ENCODE data around the gene SLCO3A1.

The SLCO3A1 gene

GRCh38 chr15:92166751-92167405, 313.4 kb downstream of the SLCO3A1 start:
- Histone ChIP-seq H3K4me3 (ENCODE audit: low read depth in 1 of 2, low read length in 2 of 2) (no peak overlapping the region), H3K36me3 (ENCODE audit: insufficient read depth, low read length) (no peaks in the 10 kb centered on the region), H3K27ac (ENCODE audit: low read depth, low read length) (no peak overlapping the region), H3K9me3 (ENCODE audit: low read length) (no peaks in the 10 kb centered on the region), H3K27me3 (ENCODE audit: control insufficient read depth in 1 of 2, insufficient read depth in 2 of 2, low read length in 2 of 2) (no peaks in the 10 kb centered on the region), H3K4me1 (ENCODE audit: insufficient read depth, low read length) (no peaks in the 10 kb centered on the region), H3K9ac (ENCODE audit: low read length) (no peak overlapping the region)

- Histone ChIP-seq H3K27ac (ENCODE audit: low read depth, low read length) (no peak overlapping the region), H3K36me3 (ENCODE audit: insufficient read depth, low read length) (no peaks in the 10 kb centered on the region), H3K27me3 (ENCODE audit: control insufficient read depth in 1 of 2, insufficient read depth in 2 of 2, low read length in 2 of 2) (no peaks in the 10 kb centered on the region), H3K9me3 (ENCODE audit: low read length) (no peaks in the 10 kb centered on the region), H3K4me1 (ENCODE audit: insufficient read depth, low read length) (no peaks in the 10 kb centered on the region), H3K9ac (ENCODE audit: low read length) (no peak overlapping the region), H3K4me3 (ENCODE audit: low read depth in 1 of 2, low read length in 2 of 2) (no peak overlapping the region)
Measured at GRCh38 chr15:92167451-92167850, 313.9 kb downstream of the SLCO3A1 start.

GRCh38 chr15:92168066-92168683, 314.7 kb downstream of the SLCO3A1 start:
- Histone ChIP-seq H3K9ac (ENCODE audit: low read length) (no peak overlapping the region), H3K27me3 (ENCODE audit: control insufficient read depth in 1 of 2, insufficient read depth in 2 of 2, low read length in 2 of 2) (no peaks in the 10 kb centered on the region), H3K4me1 (ENCODE audit: insufficient read depth, low read length) (no peaks in the 10 kb centered on the region), H3K9me3 (ENCODE audit: low read length) (no peaks in the 10 kb centered on the region), H3K27ac (ENCODE audit: low read depth, low read length) (no peak overlapping the region), H3K36me3 (ENCODE audit: insufficient read depth, low read length) (no peaks in the 10 kb centered on the region), H3K4me3 (ENCODE audit: low read depth in 1 of 2, low read length in 2 of 2) (no peak overlapping the region)

GRCh38 chr15:92170897-92171296, 317.4 kb downstream of the SLCO3A1 start:
- H3K9me3 ChIP-seq (ENCODE audit: low read length): no peaks in the 10 kb centered on the region
- no peaks in the 10 kb centered on the region for H3K36me3 ChIP-seq (ENCODE audit: insufficient read depth, low read length)
- no peaks in the 10 kb centered on the region for H3K4me1 ChIP-seq (ENCODE audit: insufficient read depth, low read length)
- no peak overlapping the region for H3K9ac ChIP-seq (ENCODE audit: low read length)
- no peak overlapping the region for H3K4me3 ChIP-seq (ENCODE audit: low read depth in 1 of 2, low read length in 2 of 2)
- H3K27me3 ChIP-seq (ENCODE audit: control insufficient read depth in 1 of 2, insufficient read depth in 2 of 2, low read length in 2 of 2): no peaks in the 10 kb centered on the region
- no peak overlapping the region for H3K27ac ChIP-seq (ENCODE audit: low read depth, low read length)

- Histone ChIP-seq H3K4me1 (ENCODE audit: insufficient read depth, low read length) (no peaks in the 10 kb centered on the region), H3K36me3 (ENCODE audit: insufficient read depth, low read length) (no peaks in the 10 kb centered on the region), H3K4me3 (ENCODE audit: low read depth in 1 of 2, low read length in 2 of 2) (no peak overlapping the region), H3K27me3 (ENCODE audit: control insufficient read depth in 1 of 2, insufficient read depth in 2 of 2, low read length in 2 of 2) (no peaks in the 10 kb centered on the region), H3K27ac (ENCODE audit: low read depth, low read length) (no peak overlapping the region), H3K9ac (ENCODE audit: low read length) (no peak overlapping the region), H3K9me3 (ENCODE audit: low read length) (no peaks in the 10 kb centered on the region)
Measured at GRCh38 chr15:92178911-92179310, 325.4 kb downstream of the SLCO3A1 start.

GRCh38 chr15:92184142-92184541, 330.6 kb downstream of the SLCO3A1 start:
- Histone ChIP-seq H3K4me3 (ENCODE audit: low read depth in 1 of 2, low read length in 2 of 2) (no peak overlapping the region), H3K9ac (ENCODE audit: low read length) (no peak overlapping the region), H3K4me1 (ENCODE audit: insufficient read depth, low read length) (no peaks in the 10 kb centered on the region), H3K36me3 (ENCODE audit: insufficient read depth, low read length) (no peaks in the 10 kb centered on the region), H3K27me3 (ENCODE audit: control insufficient read depth in 1 of 2, insufficient read depth in 2 of 2, low read length in 2 of 2) (no peaks in the 10 kb centered on the region), H3K27ac (ENCODE audit: low read depth, low read length) (no peak overlapping the region), H3K9me3 (ENCODE audit: low read length) (no peaks in the 10 kb centered on the region)

GRCh38 chr15:92184679-92185230, 331.2 kb downstream of the SLCO3A1 start:
- no peak overlapping the region for H3K27ac ChIP-seq (ENCODE audit: low read depth, low read length)
- H3K9me3 ChIP-seq (ENCODE audit: low read length): no peaks in the 10 kb centered on the region
- no peak overlapping the region for H3K9ac ChIP-seq (ENCODE audit: low read length)
- no peaks in the 10 kb centered on the region for H3K27me3 ChIP-seq (ENCODE audit: control insufficient read depth in 1 of 2, insufficient read depth in 2 of 2, low read length in 2 of 2)
- no peaks in the 10 kb centered on the region for H3K4me1 ChIP-seq (ENCODE audit: insufficient read depth, low read length)
- H3K36me3 ChIP-seq (ENCODE audit: insufficient read depth, low read length): no peaks in the 10 kb centered on the region
- no peak overlapping the region for H3K4me3 ChIP-seq (ENCODE audit: low read depth in 1 of 2, low read length in 2 of 2)

GRCh38 chr15:92187975-92188374, 334.5 kb downstream of the SLCO3A1 start:
- Histone ChIP-seq H3K27me3 (ENCODE audit: control insufficient read depth in 1 of 2, insufficient read depth in 2 of 2, low read length in 2 of 2) (no peaks in the 10 kb centered on the region), H3K4me1 (ENCODE audit: insufficient read depth, low read length) (no peaks in the 10 kb centered on the region), H3K36me3 (ENCODE audit: insufficient read depth, low read length) (no peaks in the 10 kb centered on the region), H3K27ac (ENCODE audit: low read depth, low read length) (no peak overlapping the region), H3K9me3 (ENCODE audit: low read length) (no peaks in the 10 kb centered on the region), H3K4me3 (ENCODE audit: low read depth in 1 of 2, low read length in 2 of 2) (no peak overlapping the region), H3K9ac (ENCODE audit: low read length) (no peak overlapping the region)

- H3K27ac ChIP-seq (ENCODE audit: low read depth, low read length): no peak overlapping the region
- H3K36me3 ChIP-seq (ENCODE audit: insufficient read depth, low read length): no peaks in the 10 kb centered on the region
- no peak overlapping the region for H3K9ac ChIP-seq (ENCODE audit: low read length)
- H3K9me3 ChIP-seq (ENCODE audit: low read length): no peaks in the 10 kb centered on the region
- no peaks in the 10 kb centered on the region for H3K4me1 ChIP-seq (ENCODE audit: insufficient read depth, low read length)
- H3K27me3 ChIP-seq (ENCODE audit: control insufficient read depth in 1 of 2, insufficient read depth in 2 of 2, low read length in 2 of 2): no peaks in the 10 kb centered on the region
- no peak overlapping the region for H3K4me3 ChIP-seq (ENCODE audit: low read depth in 1 of 2, low read length in 2 of 2)
Measured at GRCh38 chr15:92189166-92189565, 335.7 kb downstream of the SLCO3A1 start.

GRCh38 chr15:92195241-92195640, 341.7 kb downstream of the SLCO3A1 start:
- Histone ChIP-seq H3K4me3 (ENCODE audit: low read depth in 1 of 2, low read length in 2 of 2) (no peak overlapping the region), H3K36me3 (ENCODE audit: insufficient read depth, low read length) (no peaks in the 10 kb centered on the region), H3K9me3 (ENCODE audit: low read length) (no peaks in the 10 kb centered on the region), H3K9ac (ENCODE audit: low read length) (no peak overlapping the region), H3K27me3 (ENCODE audit: control insufficient read depth in 1 of 2, insufficient read depth in 2 of 2, low read length in 2 of 2) (no peaks in the 10 kb centered on the region), H3K4me1 (ENCODE audit: insufficient read depth, low read length) (no peaks in the 10 kb centered on the region), H3K27ac (ENCODE audit: low read depth, low read length) (no peak overlapping the region)

- Histone ChIP-seq H3K36me3 (ENCODE audit: insufficient read depth, low read length) (no peaks in the 10 kb centered on the region), H3K27ac (ENCODE audit: low read depth, low read length) (no peak overlapping the region), H3K4me3 (ENCODE audit: low read depth in 1 of 2, low read length in 2 of 2) (no peak overlapping the region), H3K27me3 (ENCODE audit: control insufficient read depth in 1 of 2, insufficient read depth in 2 of 2, low read length in 2 of 2) (no peaks in the 10 kb centered on the region), H3K9ac (ENCODE audit: low read length) (no peak overlapping the region), H3K9me3 (ENCODE audit: low read length) (no peaks in the 10 kb centered on the region), H3K4me1 (ENCODE audit: insufficient read depth, low read length) (no peaks in the 10 kb centered on the region)
Measured at GRCh38 chr15:92196342-92196741, 342.8 kb downstream of the SLCO3A1 start.

GRCh38 chr15:92197746-92198145, 344.2 kb downstream of the SLCO3A1 start:
- H3K36me3 ChIP-seq (ENCODE audit: insufficient read depth, low read length): no peaks in the 10 kb centered on the region
- no peak overlapping the region for H3K27ac ChIP-seq (ENCODE audit: low read depth, low read length)
- no peaks in the 10 kb centered on the region for H3K27me3 ChIP-seq (ENCODE audit: control insufficient read depth in 1 of 2, insufficient read depth in 2 of 2, low read length in 2 of 2)
- H3K4me3 ChIP-seq (ENCODE audit: low read depth in 1 of 2, low read length in 2 of 2): no peak overlapping the region
- no peaks in the 10 kb centered on the region for H3K9me3 ChIP-seq (ENCODE audit: low read length)
- no peak overlapping the region for H3K9ac ChIP-seq (ENCODE audit: low read length)
- no peaks in the 10 kb centered on the region for H3K4me1 ChIP-seq (ENCODE audit: insufficient read depth, low read length)
